HCT116 (cell line): ENCODE results near the gene NCKAP5. TPM values are rescaled to one million over a fixed set of nuclear protein-coding genes. Genes with fewer than 3 reads are reported as not detected.

Experiments used
- ATAC-seq: fragments of 200-7000 bp; cut with Tn5 transposase; 2 replicates; pipeline ENCODE4 v1.9.1; 2020; ENCODE audit warnings: mild to moderate bottlenecking, moderate library complexity
- BruUV-seq: library from RNA; stranded (reverse); fragments of 400-500 nt; replicated peaks from 2 replicates; lab custom pipeline; 2021; lab: Mats Ljungman, UMichigan
- CTCF ChIA-PET: fragments of 300-600 bp; sonication (Branson Sonifier 250); formaldehyde crosslinking; loops from one replicate; lab custom pipeline; 2021; ENCODE audit warnings: antibody characterized with exemption; lab: Charles Lee
- POLR2A ChIA-PET: fragments of 300-600, 350-600 bp; sonication (Branson Sonifier 250); formaldehyde crosslinking; loops from one replicate; lab custom pipeline; 2021; ENCODE audit warnings: antibody characterized with exemption; lab: Charles Lee
- RAD21 ChIA-PET, 2 experiments: fragments of 300-600 bp; sonication (Branson Sonifier 250); formaldehyde crosslinking; loops; one replicate each; lab custom pipeline; 2023; ENCODE audit warnings: low total read pairs in 2 of 2; ENCODE audit not compliant: uncharacterized antibody in 2 of 2, unreplicated experiment in 2 of 2, low non-redundant PET in 1 of 2; lab: Charles Lee
- DNase-seq: peaks from one replicate; pipeline ENCODE4 v3.0.0-alpha.2; 2010; ENCODE audit warnings: low read depth, low spot score
- H2AFZ ChIP-seq: fragments of 200-600 bp; shearing (Covaris generic), sonication (generic); 2 replicates; pipeline ENCODE4 v1.6.1; 2017; ENCODE audit warnings: low read depth, mixed run types, mixed read lengths, antibody characterized with exemption, low read length; ENCODE audit not compliant: poor library complexity, severe bottlenecking
- H3K27ac ChIP-seq: 2 replicates; pipeline ENCODE4 v1.5.1; 2012; ENCODE audit warnings: low read depth, low read length
- H3K27me3 ChIP-seq: fragments of 200-600 bp; sonication (generic); 2 replicates; pipeline ENCODE4 v1.6.1; 2016; ENCODE audit warnings: mixed run types, low read length, mixed read lengths; ENCODE audit not compliant: insufficient read depth
- H3K36me3 ChIP-seq, 2 experiments: fragments of 200-500 bp in 1 of 2; fragments of 200-600 bp in 1 of 2; sonication (Bioruptor generic) in 1 of 2; sonication (generic) in 1 of 2; 2 replicates each; pipeline versions ENCODE4 v1.5.1 to v1.6.1; 2014 to 2016; ENCODE audit warnings: low read length in 2 of 2, inconsistent platforms in 1 of 2, mixed read lengths in 1 of 2, mixed run types in 1 of 2; ENCODE audit not compliant: insufficient read depth in 2 of 2, control insufficient read depth in 1 of 2
- H3K4me1 ChIP-seq, 2 experiments: fragments of 200-600 bp in 1 of 2; sonication (generic) in 1 of 2; 2 replicates each; pipeline versions ENCODE4 v1.5.1 to v1.6.1; 2012 to 2017; ENCODE audit warnings: low read length in 2 of 2, inconsistent platforms in 1 of 2, mild to moderate bottlenecking in 1 of 2, mixed read lengths in 1 of 2, mixed run types in 1 of 2, moderate library complexity in 1 of 2; ENCODE audit not compliant: insufficient read depth in 2 of 2, control insufficient read depth in 1 of 2
- H3K4me2 ChIP-seq: fragments of 200-600 bp; sonication (generic); 2 replicates; pipeline ENCODE4 v1.6.1; 2017; ENCODE audit warnings: mixed run types, low read length, mixed read lengths
- H3K4me3 ChIP-seq, 2 experiments: fragments of 200-600 bp in 1 of 2; sonication (generic) in 1 of 2; replicated peaks in 1 of 2; 2 replicates each; pipeline ENCODE4 v1.5.1; 2011 to 2016; ENCODE audit warnings: low read length in 2 of 2, control low read depth in 1 of 2, low read depth in 1 of 2, mild to moderate bottlenecking in 1 of 2, mixed read lengths in 1 of 2, mixed run types in 1 of 2
- H3K79me2 ChIP-seq: fragments of 200-600 bp; sonication (generic); 2 replicates; pipeline ENCODE4 v1.6.1; 2017; ENCODE audit warnings: mild to moderate bottlenecking, mixed run types, low read length, moderate library complexity, mixed read lengths; ENCODE audit not compliant: insufficient read depth
- H3K9ac ChIP-seq: fragments of 200-600 bp; sonication (generic); 2 replicates; pipeline ENCODE4 v1.6.1; 2016; ENCODE audit warnings: low read length, mixed read lengths
- H3K9me2 ChIP-seq: fragments of 200-600 bp; sonication (generic), shearing (Covaris generic); 2 replicates; pipeline ENCODE4 v1.6.1; 2017; ENCODE audit warnings: mixed run types, mild to moderate bottlenecking, moderate library complexity; ENCODE audit not compliant: insufficient read depth
- H3K9me3 ChIP-seq, 2 experiments: fragments of 200-500 bp in 1 of 2; fragments of 200-600 bp in 1 of 2; sonication (Bioruptor generic) in 1 of 2; sonication (generic) in 1 of 2; 2 replicates each; pipeline ENCODE4 v1.6.1; 2014 to 2017; ENCODE audit warnings: low read length in 2 of 2, mixed read lengths in 2 of 2, inconsistent platforms in 1 of 2, low read depth in 1 of 2, mild to moderate bottlenecking in 1 of 2, mixed run types in 1 of 2, moderate library complexity in 1 of 2; ENCODE audit not compliant: control insufficient read depth in 1 of 2, insufficient read depth in 1 of 2
- H4K20me1 ChIP-seq: fragments of 200-600 bp; sonication (generic), shearing (Covaris generic); 2 replicates; pipeline ENCODE4 v1.6.1; 2017; ENCODE audit warnings: mixed run types, mild to moderate bottlenecking, moderate library complexity; ENCODE audit not compliant: insufficient read depth
- CEBPB ChIP-seq: IDR thresholded peaks from 2 replicates; pipeline ENCODE4 v1.6.1; 2012; ENCODE audit warnings: low read depth
- CTCF ChIP-seq, 3 experiments: fragments of 200-600 bp in 1 of 3; sonication (generic) in 1 of 3; IDR thresholded peaks in 2 of 3; conservative IDR thresholded peaks in 1 of 3; 2 replicates each; pipeline ENCODE4 v1.5.1; 2012 to 2017; ENCODE audit warnings: low read depth in 2 of 3, low read length in 2 of 3, antibody characterized with exemption in 1 of 3, borderline replicate concordance in 1 of 3, control low read depth in 1 of 3, mild to moderate bottlenecking in 1 of 3, mixed read lengths in 1 of 3, mixed run types in 1 of 3, moderate library complexity in 1 of 3; ENCODE audit not compliant: insufficient read depth in 1 of 3
- EZH2 ChIP-seq: fragments of 200-600 bp; sonication (generic); IDR thresholded peaks from 2 replicates; pipeline ENCODE4 v1.6.1; 2017; ENCODE audit warnings: antibody characterized with exemption, mixed run types
- EZH2phosphoT487 ChIP-seq: fragments of 200-600 bp; IDR thresholded peaks from 2 replicates; pipeline ENCODE4 v1.6.1; 2018; ENCODE audit warnings: antibody characterized with exemption, borderline replicate concordance
- MAX ChIP-seq: IDR thresholded peaks from 2 replicates; pipeline ENCODE4 v1.6.1; 2012
- POLR2A ChIP-seq: IDR thresholded peaks from 2 replicates; pipeline ENCODE4 v1.7.0; 2011; ENCODE audit warnings: borderline replicate concordance; ENCODE audit not compliant: insufficient read depth, insufficient read length; ENCODE audit errors: extremely low read depth
- SIN3A ChIP-seq: IDR thresholded peaks from 2 replicates; pipeline ENCODE4 v1.6.1; 2012; ENCODE audit warnings: low read depth
- SP1 ChIP-seq: IDR thresholded peaks from 2 replicates; pipeline ENCODE4 v1.6.1; 2012; ENCODE audit warnings: low read depth
- SRF ChIP-seq: IDR thresholded peaks from 2 replicates; pipeline ENCODE4 v1.6.1; 2012; ENCODE audit warnings: low read depth
- ZNF274 ChIP-seq: fragments of 200-500 bp; sonication (Bioruptor generic); IDR thresholded peaks from 2 replicates; pipeline ENCODE4 v1.6.1; 2014; ENCODE audit warnings: mild to moderate bottlenecking, low read depth, low read length, inconsistent platforms
- intact Hi-C: fragments of 100-400 bp; cut with micrococcal nuclease; formaldehyde crosslinking; loops from 2 replicates; pipeline ENCODE4 v1.10.0; 2022
- total RNA-seq: library from RNA; stranded (reverse); gene quantifications from one replicate; pipeline ENCODE4 v1.2.1, GENCODE V29; 2021; ENCODE audit not compliant: unreplicated experiment

The NCKAP5 gene
- total RNA-seq, 1 experiment from 2014 or later: 0.30 TPM

- Histone ChIP-seq H3K27ac (no peak overlapping the region), H3K9me2 (no peaks in the 10 kb centered on the region), H3K36me3 (no peaks in the 10 kb centered on the region), H3K79me2 (no peaks in the 10 kb centered on the region), H2AFZ (no peak overlapping the region), H3K9me3 (no peaks in the 10 kb centered on the region), H3K4me3 (no peak overlapping the region), H3K4me2 (no peak overlapping the region), H4K20me1 (no peaks in the 10 kb centered on the region), H3K4me1 (no peaks in the 10 kb centered on the region), H3K27me3 (0 out of 2 replicates have a peak, but pooled peaks cover 3% of the 10 kb centered on the region), H3K9ac (no peak overlapping the region)
- TF ChIP-seq SIN3A (no peak), CEBPB (no peak), EZH2phosphoT487 (no peak), SRF (no peak)
- no peak for DNase-seq
- POLR2A ChIA-PET: no interaction called here
- no peak for ATAC-seq
- intact Hi-C loops: no loop called here
- CTCF ChIA-PET: no interaction called here
- RAD21 ChIA-PET: no interaction called here
- no TSS peak for BruUV-seq
Observed at GRCh38 chr2:132816234-132816633, 752.0 kb downstream of the NCKAP5 start.

- ChIA-PET CTCF (no interaction called here), POLR2A (no interaction called here), RAD21 (no interaction called here)
- no peaks in the 10 kb centered on the region for H3K9me2 ChIP-seq
- H3K27me3 ChIP-seq: 0 out of 2 replicates have a peak, but pooled peaks cover 3% of the 10 kb centered on the region
- no peaks in the 10 kb centered on the region for H3K36me3 ChIP-seq
- H4K20me1 ChIP-seq: no peaks in the 10 kb centered on the region
- no peak overlapping the region for H3K4me2 ChIP-seq
- no peak overlapping the region for H2AFZ ChIP-seq
- intact Hi-C loops: loop anchor here (2.0 kb wide), 1 partner anchor 21 kb away; no protein-coding TSS in a partner anchor
- H3K9me3 ChIP-seq: no peaks in the 10 kb centered on the region
- no TSS peak for BruUV-seq
- DNase-seq (no peak), ATAC-seq (no peak)
- no peak overlapping the region for H3K4me3 ChIP-seq
- H3K4me1 ChIP-seq: no peaks in the 10 kb centered on the region
- TF ChIP-seq MAX: no peak
- no peak for TF ChIP-seq SP1
- no peak for TF ChIP-seq POLR2A
- TF ChIP-seq EZH2: no peak
- no peak for TF ChIP-seq CTCF (IDR thresholded peaks at IDR 0.05 in 2 of 3, conservative IDR thresholded peaks at IDR 0.05 in 1 of 3; ENCODE audit: borderline replicate concordance in 1 of 3, insufficient read depth in 1 of 3, low read depth in 2 of 3, low read length in 2 of 3)
- no peak for TF ChIP-seq ZNF274
- no peak overlapping the region for H3K9ac ChIP-seq
- no peak overlapping the region for H3K27ac ChIP-seq
- no peaks in the 10 kb centered on the region for H3K79me2 ChIP-seq
Observed at GRCh38 chr2:132815516-132815915, 752.7 kb downstream of the NCKAP5 start.
